HEK293 (cell line): ENCODE results near the gene CXADR.

Source experiments
- CTCF ChIA-PET: fragments of 350-600 bp; formaldehyde crosslinking; extraction: SDS; loops from one replicate; lab custom pipeline; 2021; ENCODE audit warnings: antibody characterized with exemption; lab: Yijun Ruan, JAX
- POLR2A ChIA-PET: fragments of 300-600 bp; formaldehyde crosslinking; extraction: SDS; loops from one replicate; lab custom pipeline; 2020; ENCODE audit warnings: antibody characterized with exemption, inconsistent platforms; lab: Yijun Ruan, JAX
- H3K27ac ChIP-seq: fragments of 200-500 bp; sonication (Bioruptor generic); 2 replicates; pipeline ENCODE4 v1.5.1; 2014; ENCODE audit warnings: low read depth, low read length, control low read depth, inconsistent platforms; ENCODE audit errors: extremely low read depth
- H3K36me3 ChIP-seq, 2 experiments: fragments of 200-500 bp in 1 of 2; sonication (Bioruptor generic) in 1 of 2; 1 replicate in 1 of 2; 2 replicates in 1 of 2; pipeline ENCODE4 v1.5.1; 2014 to 2017; ENCODE audit warnings: inconsistent platforms in 2 of 2, low read length in 2 of 2; ENCODE audit not compliant: control insufficient read depth in 2 of 2, insufficient read depth in 1 of 2
- H3K4me1 ChIP-seq: fragments of 200-500 bp; sonication (Bioruptor generic); 2 replicates; pipeline ENCODE4 v1.5.1; 2014; ENCODE audit warnings: mild to moderate bottlenecking, low read length, inconsistent platforms; ENCODE audit not compliant: control insufficient read depth, insufficient read depth
- H3K4me3 ChIP-seq: 2 replicates; pipeline ENCODE4 v1.5.1; 2011; ENCODE audit warnings: low read depth, mild to moderate bottlenecking, control low read depth, low read length, moderate library complexity
- H3K9me3 ChIP-seq: fragments of 200-500 bp; sonication (Bioruptor generic); 2 replicates; pipeline ENCODE4 v1.5.1; 2014; ENCODE audit warnings: low read depth, low read length, inconsistent platforms; ENCODE audit not compliant: control insufficient read depth, insufficient read depth
- GLI4 ChIP-seq: fragments of 450-650 bp; formaldehyde crosslinking; IDR thresholded peaks from 2 replicates; pipeline ENCODE4 v1.5.1; 2016; ENCODE audit warnings: missing biosample characterization, missing genetic modification characterization
- PRDM2 ChIP-seq: fragments of 450-650 bp; formaldehyde crosslinking; IDR thresholded peaks from 2 replicates; pipeline ENCODE4 v1.5.1; 2016; ENCODE audit warnings: missing biosample characterization, missing genetic modification characterization, borderline replicate concordance
- ZNF18 ChIP-seq: fragments of 450-650 bp; formaldehyde crosslinking; IDR thresholded peaks from 2 replicates; pipeline ENCODE4 v1.5.1; 2016; ENCODE audit warnings: missing biosample characterization, missing genetic modification characterization
- ZNF416 ChIP-seq: fragments of 450-650 bp; formaldehyde crosslinking; IDR thresholded peaks from 2 replicates; pipeline ENCODE4 v1.5.1; 2016; ENCODE audit warnings: missing biosample characterization, missing genetic modification characterization
- ZNF423 ChIP-seq: fragments of 450-650 bp; formaldehyde crosslinking; IDR thresholded peaks from 2 replicates; pipeline ENCODE4 v1.5.1; 2016; ENCODE audit warnings: missing biosample characterization, missing genetic modification characterization
- ZNF426 ChIP-seq: fragments of 450-650 bp; formaldehyde crosslinking; IDR thresholded peaks from 2 replicates; pipeline ENCODE4 v1.5.1; 2017; ENCODE audit warnings: missing biosample characterization, missing genetic modification characterization, mild to moderate bottlenecking, inconsistent platforms, moderate library complexity
- ZNF510 ChIP-seq: fragments of 450-650 bp; formaldehyde crosslinking; IDR thresholded peaks from 2 replicates; pipeline ENCODE4 v1.5.1; 2018; ENCODE audit warnings: mild to moderate bottlenecking, missing genetic modification characterization, missing biosample characterization; ENCODE audit not compliant: insufficient replicate concordance
- ZNF558 ChIP-seq: fragments of 450-650 bp; formaldehyde crosslinking; IDR thresholded peaks from 2 replicates; pipeline ENCODE4 v1.5.1; 2016; ENCODE audit warnings: missing biosample characterization, missing genetic modification characterization
- ZNF585B ChIP-seq: fragments of 450-650 bp; formaldehyde crosslinking; IDR thresholded peaks from 2 replicates; pipeline ENCODE4 v1.5.1; 2016; ENCODE audit warnings: missing biosample characterization, missing genetic modification characterization
- ZNF692 ChIP-seq: fragments of 450-650 bp; formaldehyde crosslinking; IDR thresholded peaks from 2 replicates; pipeline ENCODE4 v1.5.1; 2016; ENCODE audit warnings: missing biosample characterization, missing genetic modification characterization
- ZSCAN16 ChIP-seq: fragments of 450-650 bp; formaldehyde crosslinking; IDR thresholded peaks from 2 replicates; pipeline ENCODE4 v1.5.1; 2016; ENCODE audit warnings: missing biosample characterization, missing genetic modification characterization

CXADR gene

GRCh38 chr21:17519208-17519738, 6.4 kb downstream of the CXADR start:
- CTCF ChIA-PET = interaction anchor here (2.8 to 4.0 kb wide), 2 partner anchors 66 to 132 kb away, joined by 11 to 19 read pairs; no protein-coding TSS in a partner anchor

GRCh38 chr21:17519965-17520609, 7.2 kb downstream of the CXADR start:
- Histone ChIP-seq H3K4me3 (no peak overlapping the region), H3K9me3 (no peaks in the 10 kb centered on the region), H3K4me1 (peaks cover 10% of the 10 kb centered on the region), H3K36me3 (no peaks in the 10 kb centered on the region; a peak in 1 of 3 replicates), H3K27ac (no peak overlapping the region)
- CTCF ChIA-PET = interaction anchor here (0.6 to 4.0 kb wide), 4 partner anchors 29 to 537 kb away, joined by 3 to 19 read pairs (median 8); no protein-coding TSS in a partner anchor
- POLR2A ChIA-PET = interaction anchor here (0.7 kb wide), 1 partner anchor 8 kb away, joined by 4 read pairs; no protein-coding TSS in a partner anchor
- TF ChIP-seq ZNF585B (tag by site-specific recombination) (no peak), ZSCAN16 (tag by site-specific recombination) (no peak), ZNF416 (tag by site-specific recombination) (no peak), ZNF510 (tag by site-specific recombination) (no peak), PRDM2 (no peak), ZNF423 (tag by site-specific recombination) (no peak), ZNF692 (tag by site-specific recombination) (no peak), ZNF558 (no peak)
- TF ChIP-seq, all 188 proteins: peak for 0

More at GRCh38 chr21:17519208-17519738, 6.4 kb downstream of the CXADR start:
- no peak overlapping the region for H3K4me3 ChIP-seq
- no peaks in the 10 kb centered on the region for H3K9me3 ChIP-seq
- no peak for TF ChIP-seq ZNF426 (tag by site-specific recombination)
- TF ChIP-seq GLI4 (tag by site-specific recombination) = no peak
- TF ChIP-seq ZNF18 = no peak
- H3K36me3 ChIP-seq = no peaks in the 10 kb centered on the region; a peak in 1 of 3 replicates
- POLR2A ChIA-PET = no interaction called here
- peaks cover 10% of the 10 kb centered on the region for H3K4me1 ChIP-seq
- H3K27ac ChIP-seq = no peak overlapping the region
